B cell (primary cell): ENCODE data around the gene HIPK2.

Experiments
- CTCF ChIP-seq: fragments of 200-600 bp; IDR thresholded peaks from one replicate; pipeline ENCODE4 v1.8.0; 2022; ENCODE audit warnings: antibody characterized with exemption, mild to moderate bottlenecking
- EZH2 ChIP-seq: IDR thresholded peaks from 2 replicates; pipeline ENCODE4 v1.6.1; 2012; ENCODE audit warnings: borderline replicate concordance, low read depth, mild to moderate bottlenecking, moderate library complexity, low read length; ENCODE audit not compliant: insufficient read depth, poor library complexity, severe bottlenecking

GRCh38 chr7:139603282-139603681 lies 174.5 kb downstream of the HIPK2 start:
- TF ChIP-seq CTCF (no peak), EZH2 (no peak)
